SIG-M5 treated with dmso at 0.1 percent for 504 hours (cell line): Measurements from ENCODE around the gene FRG2.
"Not testable (repeated sequence)": the region's sequence is repeated elsewhere in the genome, so short reads cannot be mapped to it uniquely, and the experiment has no call there.

Source experiments
- DNase-seq: peaks from one replicate; lab custom pipeline; 2025; ENCODE audit not compliant: unreplicated experiment; lab: John Stamatoyannopoulos, UW

The FRG2 gene

GRCh38 chr4:190027156-190027555, at the start of gene FRG2:
Gene FRG2 (minus strand): TSS chr4:190027256. CDS start chr4:190027204, 52 bp downstream.
- not testable (repeated sequence) for DNase-seq

GRCh38 chr4:190068351-190068750, 41.3 kb upstream of the FRG2 start:
- not testable (repeated sequence) for DNase-seq

- DNase-seq: not testable (repeated sequence)
Measured at GRCh38 chr4:190064805-190065204, 37.7 kb upstream of the FRG2 start.

GRCh38 chr4:190064342-190064741, 37.3 kb upstream of the FRG2 start, which contains the start of gene DBET:
Gene DBET (plus strand): TSS chr4:190064502.
- DNase-seq: not testable (repeated sequence)

GRCh38 chr4:190058997-190059396, 31.9 kb upstream of the FRG2 start:
- DNase-seq: not testable (repeated sequence)

GRCh38 chr4:190049378-190050239, 22.6 kb upstream of the FRG2 start:
- not testable (repeated sequence) for DNase-seq

GRCh38 chr4:190047627-190048026, 20.6 kb upstream of the FRG2 start:
- not testable (repeated sequence) for DNase-seq

- not testable (repeated sequence) for DNase-seq
Measured at GRCh38 chr4:190040873-190041272, 13.8 kb upstream of the FRG2 start.

- not testable (repeated sequence) for DNase-seq
Measured at GRCh38 chr4:190037704-190038388, 10.8 kb upstream of the FRG2 start.

- not testable (repeated sequence) for DNase-seq
Measured at GRCh38 chr4:190031264-190031663, 4.2 kb upstream of the FRG2 start.

- DNase-seq: not testable (repeated sequence)
Measured at GRCh38 chr4:190022614-190023281, 4.3 kb downstream of the FRG2 start.

GRCh38 chr4:190021973-190022372, 5.1 kb downstream of the FRG2 start:
- DNase-seq: not testable (repeated sequence)

- DNase-seq: no peak
Measured at GRCh38 chr4:190020790-190021717, 6.0 kb downstream of the FRG2 start.

- DNase-seq: not testable (repeated sequence)
Measured at GRCh38 chr4:190019859-190020463, 7.1 kb downstream of the FRG2 start.

- no peak for DNase-seq
Measured at GRCh38 chr4:190019023-190019858, 7.8 kb downstream of the FRG2 start.

- no peak for DNase-seq
Measured at GRCh38 chr4:190018201-190018920, 8.7 kb downstream of the FRG2 start.

GRCh38 chr4:190017357-190018200, 9.5 kb downstream of the FRG2 start:
- DNase-seq: no peak
